T-helper 1 cell treated with Interleukin-12 subunit alpha and Interleukin-12 subunit beta and Interleukin-4 antibody, amounts not matched to agents 30 ng/mL and 1 ng/mL, for 36 hours (primary cell): ENCODE results near the gene GORASP1. TPM values are rescaled to one million over a fixed set of nuclear protein-coding genes. Genes with fewer than 3 reads are reported as not detected.

Source experiments
- intact Hi-C: fragments of 100-400 bp; cut with micrococcal nuclease; formaldehyde crosslinking; loops from one replicate; pipeline ENCODE4 v1.15.1; 2024
- total RNA-seq: library from RNA; stranded (reverse); gene quantifications from 2 replicates; pipeline ENCODE4 v1.2.3, GENCODE V29; 2022

GORASP1 gene
- total RNA-seq, 1 donor from 2014 or later, result 46.4 TPM

- intact Hi-C loops, result no loop called here
Measured at GRCh38 chr3:39141171-39141995, 34.0 kb upstream of the GORASP1 start.

- intact Hi-C loops, result no loop called here
Measured at GRCh38 chr3:39140341-39140971, 33.0 kb upstream of the GORASP1 start.

- intact Hi-C loops, result no loop called here
Measured at GRCh38 chr3:39139442-39139841, 32.0 kb upstream of the GORASP1 start.

- intact Hi-C loops, result no loop called here
Measured at GRCh38 chr3:39138804-39139415, 31.5 kb upstream of the GORASP1 start.

- intact Hi-C loops, result no loop called here
Measured at GRCh38 chr3:39137991-39138803, 30.8 kb upstream of the GORASP1 start.

GRCh38 chr3:39137435-39137936 is 30.1 kb upstream of the GORASP1 start:
- intact Hi-C loops, result no loop called here

- intact Hi-C loops, result no loop called here
Measured at GRCh38 chr3:39136533-39137434, 29.4 kb upstream of the GORASP1 start.

GRCh38 chr3:39135170-39135805 is 27.9 kb upstream of the GORASP1 start:
- intact Hi-C loops, result no loop called here

GRCh38 chr3:39134305-39134704 is 26.9 kb upstream of the GORASP1 start:
- intact Hi-C loops, result no loop called here

GRCh38 chr3:39133822-39134221 is 26.4 kb upstream of the GORASP1 start:
- intact Hi-C loops, result no loop called here

GRCh38 chr3:39133093-39133490 is 25.7 kb upstream of the GORASP1 start:
- intact Hi-C loops, result no loop called here

GRCh38 chr3:39132096-39133092 is 25.0 kb upstream of the GORASP1 start:
- intact Hi-C loops, result no loop called here

GRCh38 chr3:39130693-39131265 is 23.4 kb upstream of the GORASP1 start:
- intact Hi-C loops, result no loop called here

GRCh38 chr3:39130026-39130425 is 22.6 kb upstream of the GORASP1 start:
- intact Hi-C loops, result no loop called here

- intact Hi-C loops, result loop anchor here (1.0 kb wide), 2 partner anchors 18 to 21 kb away; no protein-coding TSS in a partner anchor
Measured at GRCh38 chr3:39128951-39129350, 21.5 kb upstream of the GORASP1 start.

GRCh38 chr3:39127908-39128304 is 20.5 kb upstream of the GORASP1 start:
- intact Hi-C loops, result loop anchor here (1.0 kb wide), 2 partner anchors 19 to 20 kb away; no protein-coding TSS in a partner anchor

GRCh38 chr3:39127269-39127907 is 20.0 kb upstream of the GORASP1 start:
- intact Hi-C loops, result no loop called here
